Activated CD4-positive, alpha-beta T cell treated with anti-CD3 and anti-CD28 coated beads for 4 hours (primary cell): Measurements from ENCODE around the gene SLC27A2.

Experiments used
- DNase-seq, 2 donors: peaks; one replicate each; pipeline ENCODE4 v3.0.0-alpha.2; 2020

Gene SLC27A2

GRCh38 chr15:50281427-50281826, 99.4 kb downstream of the SLC27A2 start:
- no peak for DNase-seq
